Tibial nerve (tissue), 4 donors: ENCODE measurements around the gene SLC10A4. TPM values are rescaled to one million over a fixed set of nuclear protein-coding genes. Genes with fewer than 3 reads are reported as not detected.

Source experiments
- DNase-seq, 2 donors: peaks; one replicate each; pipeline ENCODE4 v3.0.0-alpha.2; 2019; ENCODE audit warnings: low spot score in 2 of 2
- H3K27ac ChIP-seq, 4 donors: fragments of 200-600 bp; sonication (generic) in 3 of 4; one replicate each; pipeline ENCODE4 v1.5.1; 2017 to 2019; ENCODE audit warnings: mild to moderate bottlenecking in 1 of 4
- H3K27me3 ChIP-seq, 2 donors: fragments of 200-600 bp; sonication (generic) in 1 of 2; one replicate each; pipeline versions ENCODE4 v1.5.1 to v1.6.0; 2017 to 2019
- H3K36me3 ChIP-seq, 3 donors: fragments of 200-600 bp; sonication (generic); one replicate each; pipeline ENCODE4 v1.5.1; 2018 to 2019
- H3K4me1 ChIP-seq, 4 donors: fragments of 200-600 bp; sonication (generic) in 3 of 4; one replicate each; pipeline ENCODE4 v1.5.1; 2017 to 2019
- H3K4me3 ChIP-seq, 4 donors: fragments of 200-600 bp; sonication (generic) in 3 of 4; one replicate each; pipeline ENCODE4 v1.5.1; 2017 to 2019; ENCODE audit warnings: mild to moderate bottlenecking in 1 of 4, moderate library complexity in 1 of 4
- H3K9me3 ChIP-seq, 4 donors: fragments of 200-600 bp; sonication (generic) in 3 of 4; one replicate each; pipeline ENCODE4 v1.5.1; 2017 to 2019
- CTCF ChIP-seq, 5 experiments: fragments of 200-600 bp in 3 of 5; fragments of 450-650 bp in 2 of 5; sonication (generic) in 3 of 5; IDR thresholded peaks; one replicate each; pipeline ENCODE4 v1.5.1; 2016 to 2019; ENCODE audit warnings: antibody characterized with exemption in 5 of 5, mild to moderate bottlenecking in 3 of 5, moderate library complexity in 2 of 5
- EP300 ChIP-seq, 2 donors: sonication (generic); formaldehyde crosslinking; IDR thresholded peaks; one replicate each; pipeline ENCODE4 v1.6.1; 2017; ENCODE audit warnings: antibody characterized with exemption in 2 of 2, mild to moderate bottlenecking in 1 of 2
- POLR2A ChIP-seq, 2 donors: fragments of 450-650 bp; IDR thresholded peaks; one replicate each; pipeline ENCODE4 v1.6.1; 2017; ENCODE audit warnings: antibody characterized with exemption in 2 of 2, mild to moderate bottlenecking in 2 of 2, moderate library complexity in 2 of 2
- WGBS, 2 donors: methylation state at CpG; one replicate each; pipeline ENCODE4 v1.1.5; 2018; 5-methylcytosine and 5-hydroxymethylcytosine counted together
- total RNA-seq, 4 donors: library from RNA; depleted of rRNA; stranded (reverse); fragments of >200 nt; gene quantifications; one replicate each; pipeline ENCODE4 v1.1.0, GENCODE V29; 2016

Gene SLC10A4
- total RNA-seq, 4 donors from 2014 or later: 0.90 TPM; not detected in 3

- peaks cover 0 to 78% of the 10 kb centered on the region in 2 donors for H3K27me3 ChIP-seq
- no peak for DNase-seq
These were observed 1.5 kb downstream of the SLC10A4 start for GRCh38 chr4:48484494-48485168.

DNA sequence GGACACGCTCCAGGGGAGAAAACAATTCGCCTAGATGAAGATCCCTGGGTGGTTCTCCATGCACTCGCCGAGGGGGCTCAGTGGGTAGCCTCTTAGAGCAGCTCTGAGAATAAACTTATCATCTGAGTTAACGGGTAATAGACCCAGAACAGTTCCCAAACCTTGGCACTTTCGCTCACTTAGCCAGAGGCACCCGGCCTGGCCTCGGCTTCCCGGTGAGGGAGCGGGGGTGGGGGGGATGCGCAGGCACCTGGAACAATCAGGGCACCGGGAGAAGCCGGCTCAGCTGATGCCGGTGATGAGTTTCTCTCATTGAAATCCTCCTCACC, 6.5 kb downstream of the SLC10A4 start:
- no peaks in the 10 kb centered on the region for H3K9me3 ChIP-seq
- TF ChIP-seq POLR2A (IDR thresholded peaks at IDR 0.05): no peak
- no peak for TF ChIP-seq EP300 (IDR thresholded peaks at IDR 0.05)
- no peak for TF ChIP-seq CTCF (IDR thresholded peaks at IDR 0.05)
- H3K27ac ChIP-seq: no peak overlapping the region
- no peaks in the 10 kb centered on the region for H3K36me3 ChIP-seq
- H3K4me3 ChIP-seq: peak overlapping the region in 3 of 4 donors; percentile 10 to 44 (median 28)
- DNase-seq: no peak
- peaks cover 0 to 73% of the 10 kb centered on the region in 2 donors for H3K27me3 ChIP-seq
- H3K4me1 ChIP-seq: peaks cover 0 to 20% (median 3%) of the 10 kb centered on the region in 4 donors
- 29 to 37% methylated on average over 7 to 14 of the region's 14 CpGs for WGBS, 2 donors

More at GRCh38 chr4:48484494-48485168, 1.5 kb downstream of the SLC10A4 start:
- Histone ChIP-seq H3K4me3 (no peak overlapping the region), H3K36me3 (no peaks in the 10 kb centered on the region), H3K9me3 (no peaks in the 10 kb centered on the region), H3K27ac (no peak overlapping the region), H3K4me1 (peaks cover 0 to 9% (median 0%) of the 10 kb centered on the region in 4 donors)
- TF ChIP-seq CTCF (IDR thresholded peaks at IDR 0.05) (no peak), EP300 (IDR thresholded peaks at IDR 0.05) (no peak), POLR2A (IDR thresholded peaks at IDR 0.05) (no peak)
- WGBS, 2 donors: 53 to 62% methylated on average over 22 of the region's 22 CpGs

- TF ChIP-seq POLR2A (IDR thresholded peaks at IDR 0.05) (no peak), CTCF (IDR thresholded peaks at IDR 0.05) (no peak), EP300 (IDR thresholded peaks at IDR 0.05) (no peak)
- no peak for DNase-seq
- Histone ChIP-seq H3K27ac (no peak within 1 kb of the TSS), H3K36me3 (no peaks in the 10 kb centered on the region), H3K9me3 (no peaks in the 10 kb centered on the region), H3K4me3 (peak within 1 kb of the TSS; percentile 10 to 44 (median 20)), H3K4me1 (peaks cover 0 to 20% (median 3%) of the 10 kb centered on the region in 4 donors), H3K27me3 (peaks cover 0 to 68% of the 10 kb centered on the region in 2 donors)
- WGBS, 2 donors: 2% methylated on average over 21 to 33 of the region's 80 CpGs
These were observed 7.0 kb downstream of the SLC10A4 start, which contains the start of gene ZAR1 for GRCh38 chr4:48490012-48490679. ZAR1 (plus strand) TSS chr4:48490252; CDS start chr4:48490292, 40 bp downstream.

- no peaks in the 10 kb centered on the region for H3K9me3 ChIP-seq
- DNase-seq: no peak
- H3K27ac ChIP-seq: no peak overlapping the region
- 11% methylated on average over 25 to 57 of the region's 104 CpGs for WGBS, 2 donors
- peaks cover 0 to 61% of the 10 kb centered on the region in 2 donors for H3K27me3 ChIP-seq
- TF ChIP-seq EP300 (IDR thresholded peaks at IDR 0.05) (no peak), POLR2A (IDR thresholded peaks at IDR 0.05) (no peak), CTCF (IDR thresholded peaks at IDR 0.05) (no peak)
- H3K4me3 ChIP-seq: peak overlapping the region in 1 of 4 donors; percentile 44
- no peaks in the 10 kb centered on the region for H3K36me3 ChIP-seq
- peaks cover 0 to 20% (median 3%) of the 10 kb centered on the region in 4 donors for H3K4me1 ChIP-seq
These were observed 7.8 kb downstream of the SLC10A4 start for GRCh38 chr4:48490680-48491513.
